ENCODE data around the gene CASP14.
"Not testable (repeated sequence)": the region's sequence is repeated elsewhere in the genome, so short reads cannot be mapped to it uniquely, and the experiment has no call there.

Gene CASP14

DNA sequence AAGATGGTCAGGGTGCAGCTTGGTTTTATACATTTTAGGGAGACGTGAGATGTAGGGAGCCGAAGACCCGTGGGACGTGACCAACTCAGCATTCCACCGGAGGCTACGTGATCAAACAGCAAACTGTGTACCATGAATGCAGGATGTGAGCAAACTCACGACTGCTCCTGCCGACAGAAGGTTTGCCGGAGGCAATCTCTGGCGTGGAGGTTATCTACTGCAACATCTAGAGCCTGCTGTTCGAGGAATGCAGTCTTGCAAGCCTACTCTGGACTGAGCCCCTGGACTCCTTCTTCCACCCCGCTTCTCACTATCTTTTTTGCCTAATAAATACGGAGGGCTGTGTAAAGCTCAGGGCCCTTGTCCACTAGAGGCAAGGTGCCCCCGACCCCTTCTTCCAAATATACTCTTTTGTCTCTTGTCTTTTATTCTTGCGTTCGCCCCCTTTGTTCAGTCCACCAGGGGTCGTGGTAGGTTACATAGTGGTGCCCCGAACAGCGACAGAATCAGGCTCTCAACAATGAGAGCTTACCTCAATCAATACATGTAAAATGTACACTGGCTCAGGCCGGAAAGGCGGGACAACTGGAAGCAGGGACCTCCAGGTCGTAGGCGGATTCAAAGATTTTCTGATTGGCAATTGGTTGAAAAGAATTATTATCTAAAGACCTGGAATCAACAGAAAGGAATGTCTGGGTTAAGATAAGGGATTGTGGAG, 23.8 kb downstream of the CASP14 start:
- no peak for DNase-seq (ENCODE audit: low spot score)

- DNase-seq (ENCODE audit: low spot score): no peak
Measured at GRCh38 chr19:15074371-15074770, 25.1 kb downstream of the CASP14 start.

DNA sequence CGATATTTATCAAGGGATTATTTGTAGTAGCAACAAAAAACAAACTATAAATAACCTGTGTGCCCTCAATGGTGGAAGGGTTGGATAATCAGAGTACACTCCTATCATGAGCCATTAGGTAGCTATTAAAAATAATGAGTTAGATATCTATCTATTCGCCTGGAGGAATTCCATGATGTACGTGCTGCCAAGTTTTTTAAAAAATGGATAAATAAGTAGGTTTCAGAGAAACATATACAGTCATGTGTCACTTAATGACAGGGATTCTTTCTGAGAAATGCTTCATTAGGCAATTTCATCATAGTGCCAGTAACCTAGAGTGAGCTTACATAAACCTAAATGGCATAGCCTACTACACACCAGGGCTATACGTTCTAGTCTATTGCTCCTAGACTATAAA, 26.5 kb downstream of the CASP14 start:
- DNase-seq (ENCODE audit: low spot score): no peak

DNA sequence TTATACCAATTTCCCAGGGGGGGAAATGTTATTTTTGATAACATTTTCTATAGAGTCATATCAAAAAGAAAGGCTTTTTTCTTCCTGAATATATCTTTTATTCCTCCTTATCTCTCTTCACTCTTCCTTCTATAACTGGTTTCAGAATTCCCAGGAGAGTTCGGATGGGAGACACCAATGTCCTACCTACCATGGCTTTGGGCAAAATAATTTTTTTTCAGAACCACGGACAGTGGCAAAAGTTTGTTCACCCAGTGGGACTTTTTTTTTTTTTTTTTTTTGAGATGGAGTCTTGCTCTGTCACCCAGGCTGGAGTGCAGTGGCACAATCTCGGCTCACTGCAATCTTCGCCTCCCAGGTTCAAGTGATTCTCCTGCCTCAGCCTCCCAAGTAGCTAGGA, 30.7 kb downstream of the CASP14 start:
- not testable (repeated sequence) for DNase-seq (ENCODE audit: low spot score)

DNA sequence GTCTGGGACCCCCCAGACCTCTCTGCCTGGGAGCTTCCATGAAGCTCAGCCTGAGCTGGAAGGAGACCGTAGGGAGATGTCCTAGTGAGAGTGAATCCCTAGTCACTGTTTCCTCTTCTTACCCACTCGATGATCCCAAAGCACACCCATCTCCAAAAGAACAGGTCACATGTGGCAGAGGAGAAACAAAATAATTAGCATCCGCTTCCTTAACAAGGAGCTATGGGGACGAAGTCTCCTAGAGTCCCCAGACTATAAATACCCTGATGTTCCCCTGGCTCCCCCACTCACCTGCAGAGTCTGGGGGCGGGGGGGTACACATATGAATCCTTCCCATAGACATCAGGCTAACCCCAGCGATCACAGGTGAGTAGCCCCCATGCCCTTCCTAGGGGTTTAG, 32.6 kb downstream of the CASP14 start, which contains the start of gene OR1I1:
Gene OR1I1 (plus strand): TSS at position 301 of the 400 bp plus-strand sequence. CDS start 4,855 bp downstream, outside the sequence.
- DNase-seq (ENCODE audit: low spot score): no peak

DNA sequence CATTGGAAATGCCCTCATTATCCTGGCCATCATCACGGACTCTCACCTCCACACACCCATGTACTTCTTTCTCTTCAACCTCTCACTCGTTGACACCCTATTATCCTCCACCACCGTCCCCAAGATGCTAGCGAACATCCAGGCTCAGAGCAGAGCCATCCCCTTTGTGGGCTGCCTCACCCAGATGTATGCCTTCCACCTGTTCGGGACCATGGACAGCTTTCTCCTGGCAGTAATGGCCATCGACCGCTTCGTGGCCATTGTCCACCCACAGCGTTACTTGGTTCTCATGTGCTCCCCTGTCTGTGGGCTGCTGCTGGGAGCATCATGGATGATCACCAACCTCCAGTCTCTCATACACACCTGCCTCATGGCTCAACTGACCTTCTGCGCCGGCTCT, 37.9 kb downstream of the CASP14 start:
- DNase-seq (ENCODE audit: low spot score): no peak

- peak; percentile 59 for DNase-seq (ENCODE audit: low spot score)
Measured at GRCh38 chr19:15091918-15092753, 42.9 kb downstream of the CASP14 start.

GRCh38 chr19:15093001-15093400, 43.7 kb downstream of the CASP14 start:
- no peak for DNase-seq (ENCODE audit: low spot score)

GRCh38 chr19:15096223-15096622, 46.9 kb downstream of the CASP14 start:
- DNase-seq (ENCODE audit: low spot score): no peak

- not testable (repeated sequence) for DNase-seq (ENCODE audit: low spot score)
Measured at GRCh38 chr19:15097980-15098379, 48.7 kb downstream of the CASP14 start.

- no peak for DNase-seq (ENCODE audit: low spot score)
Measured at GRCh38 chr19:15098460-15098859, 49.2 kb downstream of the CASP14 start.

- DNase-seq (ENCODE audit: low spot score): no peak
Measured at GRCh38 chr19:15099017-15099582, 49.8 kb downstream of the CASP14 start.

- DNase-seq (ENCODE audit: low spot score): peak; percentile 49
Measured at GRCh38 chr19:15101479-15102082, 52.3 kb downstream of the CASP14 start.

DNA sequence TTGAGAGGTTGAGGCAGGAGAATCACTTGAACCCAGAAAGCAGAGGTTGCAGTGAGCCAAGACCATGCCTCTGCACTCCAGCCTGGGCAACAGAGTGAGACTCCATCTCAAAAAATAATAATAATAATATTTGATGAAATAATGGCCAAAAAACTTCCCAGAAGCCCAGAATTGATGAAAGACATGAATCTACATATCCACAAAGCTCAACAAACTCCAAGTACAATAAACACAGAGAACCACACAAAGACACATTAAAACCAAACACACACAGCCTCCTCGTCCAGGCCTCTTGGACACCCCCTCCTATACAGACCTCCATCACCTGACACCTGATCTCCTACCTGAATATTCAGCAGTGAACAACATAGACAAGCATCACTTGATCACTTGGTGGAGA, 54.7 kb downstream of the CASP14 start:
- DNase-seq (ENCODE audit: low spot score): no peak

- DNase-seq (ENCODE audit: low spot score): no peak
Measured at GRCh38 chr19:15104411-15104810, 55.1 kb downstream of the CASP14 start.

- no peak for DNase-seq (ENCODE audit: low spot score)
Measured at GRCh38 chr19:15105044-15105443, 55.8 kb downstream of the CASP14 start.

GRCh38 chr19:15107061-15108010, 58.1 kb downstream of the CASP14 start, which contains the start of gene SYDE1:
Gene SYDE1, plus strand, starts transcription at chr19:15107401. Its CDS starts 33 bp downstream, at chr19:15107434.
- DNase-seq (ENCODE audit: low spot score): peak; percentile 96

Measured in AG20443 (cell line).